Activated T-cell treated with anti-CD3 and anti-CD28 coated beads for 4 hours (primary cell): Measurements from ENCODE around the gene POU2F3.

ENCODE experiments used
- DNase-seq: peaks from one replicate; pipeline ENCODE4 v3.0.0-alpha.2; 2020

The POU2F3 gene

GRCh38 chr11:120327311-120327710 lies 87.4 kb downstream of the POU2F3 start:
- DNase-seq, result no peak

DNA sequence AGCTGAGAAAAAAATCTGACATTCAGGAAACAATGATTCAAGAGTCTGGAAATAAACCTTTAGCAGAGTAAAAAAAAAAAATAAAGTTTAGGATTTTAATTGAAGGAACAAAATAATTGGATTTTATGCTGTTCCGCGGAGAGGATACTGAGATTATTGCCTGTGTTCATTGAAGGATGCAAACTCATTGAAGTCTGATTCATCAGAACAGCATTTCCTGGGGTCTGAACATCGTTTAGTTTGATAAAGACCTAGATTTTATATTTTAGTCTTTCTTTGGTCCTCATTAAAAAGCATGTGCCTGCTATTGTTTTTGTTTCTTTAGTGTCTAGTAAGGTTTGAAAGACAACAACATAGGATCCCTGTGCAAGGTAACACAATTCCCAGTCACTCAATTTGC lies 89.6 kb downstream of the POU2F3 start:
- DNase-seq, result no peak

DNA sequence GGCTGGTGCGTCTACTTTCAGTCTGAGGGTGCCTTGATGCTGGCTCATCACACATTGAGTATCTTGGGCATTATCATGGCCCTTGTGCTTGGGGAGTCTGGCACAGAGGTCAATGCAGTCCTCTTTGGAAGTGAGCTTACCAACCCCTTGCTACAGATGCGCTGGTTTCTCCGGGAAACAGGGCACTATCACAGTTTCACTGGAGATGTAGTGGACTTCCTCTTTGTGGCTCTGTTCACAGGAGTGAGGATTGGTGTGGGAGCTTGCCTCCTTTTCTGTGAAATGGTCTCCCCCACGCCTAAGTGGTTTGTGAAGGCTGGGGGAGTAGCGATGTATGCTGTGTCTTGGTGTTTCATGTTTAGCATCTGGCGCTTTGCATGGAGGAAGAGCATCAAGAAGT lies 90.1 kb downstream of the POU2F3 start:
- DNase-seq, result no peak

GRCh38 chr11:120331301-120331996 lies 91.5 kb downstream of the POU2F3 start:
- DNase-seq, result no peak

GRCh38 chr11:120332822-120333716 lies 93.1 kb downstream of the POU2F3 start:
- DNase-seq, result no peak

- DNase-seq, result no peak
Observed at GRCh38 chr11:120333801-120334200, 93.9 kb downstream of the POU2F3 start.

DNA sequence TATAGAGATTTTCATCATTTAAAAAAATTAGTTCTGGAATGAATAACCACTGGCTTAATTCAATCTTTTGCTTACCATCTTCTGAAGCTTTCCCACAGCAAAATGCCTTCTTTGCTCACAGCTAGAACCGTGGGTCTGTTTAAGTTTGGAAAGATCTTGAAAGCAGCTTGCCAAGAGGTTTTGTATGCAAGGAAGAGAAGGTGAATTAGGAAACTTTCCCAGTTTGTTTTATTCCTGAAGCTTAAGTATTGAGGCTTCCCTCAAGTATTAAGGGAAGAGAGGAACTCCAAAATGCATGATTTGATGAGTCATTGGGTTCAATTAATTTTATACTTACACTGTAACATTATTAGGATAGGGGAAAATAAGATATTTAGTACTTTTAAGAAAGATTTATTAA lies 94.4 kb downstream of the POU2F3 start:
- DNase-seq, result no peak

GRCh38 chr11:120334894-120335462 lies 95.0 kb downstream of the POU2F3 start:
- peak; percentile 56 for DNase-seq

DNA sequence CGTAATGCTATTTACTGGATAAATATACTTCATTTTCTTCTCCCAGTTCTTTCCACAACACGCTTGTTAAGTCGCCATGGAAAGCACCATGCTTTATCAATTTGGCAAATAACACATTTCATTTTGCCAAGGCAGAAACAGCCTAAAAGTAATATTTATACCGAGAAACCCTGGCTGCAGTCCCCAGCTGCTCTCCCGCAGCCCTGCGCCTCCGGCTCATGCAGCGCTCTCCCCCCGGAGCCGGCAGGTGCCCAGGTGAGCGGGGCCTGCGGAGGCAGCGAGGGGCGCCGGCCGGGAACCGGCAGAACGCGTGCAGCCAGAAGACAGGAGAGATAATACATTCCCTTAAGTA lies 95.6 kb downstream of the POU2F3 start:
- peak; percentile 10 for DNase-seq

- peak; percentile 63 for DNase-seq
Observed at GRCh38 chr11:120335908-120336640, 96.1 kb downstream of the POU2F3 start, which contains the start of gene ARHGEF12. Gene ARHGEF12, plus strand, starts transcription at chr11:120336413. Its CDS starts 831 bp downstream, at chr11:120337244.

DNA sequence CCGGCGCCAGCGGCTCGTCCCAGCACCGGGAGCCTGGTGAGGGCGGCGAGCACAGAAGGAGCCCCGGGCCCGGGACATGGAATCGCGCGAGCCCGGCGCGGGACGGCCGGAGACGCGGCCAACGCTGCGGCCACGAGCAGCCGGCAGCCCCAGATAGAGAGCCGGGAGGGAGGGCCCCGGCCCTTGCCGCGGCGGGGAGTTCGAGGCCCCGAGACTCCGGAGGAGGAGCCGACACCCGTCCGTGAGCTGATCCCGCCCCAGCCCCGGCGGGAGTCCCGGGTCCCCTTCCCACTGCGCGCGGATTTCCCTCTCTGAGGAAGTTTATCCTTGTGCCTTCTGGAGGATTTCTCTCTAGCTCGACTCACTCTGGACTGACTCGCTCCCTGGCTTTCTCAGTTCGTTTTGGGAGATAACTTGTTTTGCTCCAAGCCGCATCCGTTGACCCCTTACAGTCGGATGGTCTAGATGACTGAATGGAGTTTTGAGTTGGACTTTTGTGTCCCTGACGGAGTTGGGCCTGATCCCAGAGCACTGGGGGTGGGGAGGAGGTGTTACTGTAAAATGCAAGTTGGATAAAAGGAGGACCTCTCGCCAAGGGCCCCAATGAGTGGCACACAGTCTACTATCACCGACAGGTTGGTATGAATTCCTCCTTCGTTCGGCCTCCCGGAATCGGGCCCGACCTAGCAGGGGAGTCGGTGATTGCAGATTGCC lies 96.9 kb downstream of the POU2F3 start:
- peak; percentile 5 for DNase-seq

DNA sequence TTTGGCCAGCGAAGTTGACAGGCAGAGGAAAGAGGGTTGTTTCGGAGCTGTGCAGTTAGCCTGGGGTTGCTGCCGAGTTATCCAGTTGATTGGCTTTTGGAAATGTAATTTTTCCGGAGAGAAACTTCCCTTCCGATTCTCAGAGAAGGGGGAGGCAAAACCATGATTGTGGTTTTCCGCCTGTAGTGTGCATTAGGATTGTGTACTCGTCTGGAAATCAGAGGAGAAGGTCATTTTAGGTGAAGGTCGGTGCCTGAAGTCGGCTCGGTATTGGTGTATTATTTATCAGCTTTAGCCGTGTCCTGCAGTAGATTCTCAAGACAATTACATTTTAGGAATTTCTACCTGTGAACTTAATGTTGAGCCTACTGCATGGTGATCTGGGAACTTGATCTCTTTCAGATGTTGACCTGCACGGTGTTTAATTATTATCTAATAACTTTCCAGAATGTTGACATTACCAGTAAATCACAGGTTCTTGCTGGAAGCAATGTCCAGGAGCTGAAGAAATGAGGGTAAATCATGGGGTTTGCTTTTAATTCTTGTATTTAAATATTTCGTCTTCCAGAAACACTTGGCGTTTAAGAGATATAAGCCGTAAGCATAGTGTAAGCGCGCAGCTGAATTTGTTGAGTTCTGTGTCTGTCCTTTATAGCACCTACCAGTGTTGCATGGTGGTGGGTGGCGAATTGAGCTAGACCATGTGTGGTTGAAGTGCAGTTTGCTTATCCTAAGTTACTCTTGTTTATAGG lies 97.6 kb downstream of the POU2F3 start:
- DNase-seq, result no peak

- DNase-seq, result no peak
Observed at GRCh38 chr11:120338107-120338933, 98.4 kb downstream of the POU2F3 start.

DNA sequence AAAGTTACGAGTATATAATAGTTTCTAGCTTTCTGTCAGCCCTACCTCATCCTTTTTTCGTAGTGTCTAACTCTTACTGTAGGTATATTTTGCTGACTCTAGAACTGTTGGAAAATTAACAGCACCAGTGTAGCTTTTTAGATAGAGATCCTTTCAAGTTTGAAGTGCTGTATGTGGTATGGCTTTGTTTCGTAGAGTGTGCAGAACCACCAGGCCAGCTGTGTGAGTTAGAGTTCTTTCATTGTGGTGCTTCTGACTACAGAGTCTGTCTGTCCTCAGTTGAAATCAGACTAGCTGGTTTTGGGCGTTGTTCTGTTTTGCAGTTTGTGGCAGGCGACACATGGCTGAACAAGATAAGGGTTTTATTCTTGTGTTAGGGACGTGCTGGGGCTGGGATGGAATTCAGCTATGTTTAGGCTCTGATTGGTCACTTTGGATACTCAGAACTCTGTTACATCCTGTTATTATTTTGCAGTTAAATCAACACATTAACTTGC lies 99.5 kb downstream of the POU2F3 start:
- no peak for DNase-seq

DNA sequence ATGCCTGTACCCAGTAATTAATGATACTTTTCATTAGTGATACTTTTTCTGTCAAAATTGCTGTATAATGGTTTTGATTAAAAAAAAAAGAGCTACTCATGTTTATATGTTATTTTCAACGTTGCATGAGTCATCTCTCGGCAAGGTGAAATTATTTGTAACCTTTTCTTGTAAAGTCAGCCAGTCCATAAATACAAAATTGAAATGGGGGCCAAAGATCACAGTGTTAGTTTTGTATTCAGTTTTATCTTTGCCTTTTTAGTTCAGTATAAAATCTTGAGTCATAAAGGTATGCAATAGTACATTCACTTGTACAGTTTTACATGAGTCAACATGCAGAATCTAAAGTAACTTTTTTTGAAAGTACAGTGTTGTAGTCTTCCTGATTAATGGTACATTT lies 100.6 kb downstream of the POU2F3 start:
- no peak for DNase-seq

DNA sequence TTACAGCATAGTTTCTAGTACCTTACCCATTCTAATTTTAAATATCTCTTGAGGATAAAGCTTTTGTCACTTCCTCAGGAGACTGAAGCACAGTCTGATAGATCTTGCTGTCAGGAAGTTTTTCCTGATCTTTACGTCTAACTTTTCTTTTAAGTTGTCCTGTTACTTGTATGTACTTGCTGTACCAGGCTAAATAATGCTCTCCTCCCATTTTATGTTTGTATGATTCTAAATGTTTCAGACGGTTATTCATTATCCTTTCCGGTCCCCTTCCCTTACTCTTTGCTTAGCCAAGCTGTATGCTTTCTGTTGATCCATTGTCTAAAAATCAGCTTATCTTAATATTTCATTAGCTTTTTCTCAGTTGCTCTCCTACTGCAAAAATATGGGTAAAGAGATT lies 102.3 kb downstream of the POU2F3 start:
- DNase-seq, result no peak

- no peak for DNase-seq
Observed at GRCh38 chr11:120342678-120343077, 102.7 kb downstream of the POU2F3 start.

- no peak for DNase-seq
Observed at GRCh38 chr11:120343429-120343828, 103.5 kb downstream of the POU2F3 start.

GRCh38 chr11:120344302-120345004 lies 104.5 kb downstream of the POU2F3 start:
- peak; percentile 19 for DNase-seq

- DNase-seq, result no peak
Observed at GRCh38 chr11:120346233-120346632, 106.3 kb downstream of the POU2F3 start.
